OCI-LY1 (cell line): ENCODE data around the gene ERGIC2.

Experiments used
- EZH2 ChIP-seq: fragments of 200-600 bp; sonication (generic), shearing (Covaris generic); IDR thresholded peaks from 2 replicates; pipeline ENCODE4 v1.8.0; 2017; ENCODE audit warnings: borderline replicate concordance, mixed run types, mild to moderate bottlenecking, antibody characterized with exemption, low read length, moderate library complexity, mixed read lengths
- TF ChIP-seq, protein P1 (sequence below): fragments of 200-600 bp; sonication (generic), shearing (Covaris generic); IDR thresholded peaks from 2 replicates; pipeline ENCODE4 v1.5.1; 2017; ENCODE audit warnings: mild to moderate bottlenecking, antibody characterized with exemption, low read length, moderate library complexity, mixed read lengths

DNA sequence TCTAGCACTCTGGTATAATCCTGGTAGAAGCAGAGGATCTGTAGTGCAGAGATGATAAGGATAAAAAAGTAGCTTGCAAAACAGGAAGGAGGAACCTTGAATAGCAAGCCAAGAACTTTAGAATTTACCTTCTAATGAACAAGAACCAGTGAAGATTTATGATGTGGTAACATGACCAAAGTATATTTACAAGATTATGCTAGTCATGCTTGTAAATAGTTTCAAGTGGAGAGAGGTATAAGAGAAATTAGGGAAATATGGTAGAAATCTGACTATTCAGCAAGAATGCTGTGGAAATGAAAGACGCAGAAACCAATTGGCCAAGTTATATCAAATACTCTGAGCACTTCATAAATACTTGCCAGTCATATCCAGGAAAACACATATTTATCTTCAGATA lies 47.8 kb downstream of the ERGIC2 start:
- TF ChIP-seq, protein P1, sequence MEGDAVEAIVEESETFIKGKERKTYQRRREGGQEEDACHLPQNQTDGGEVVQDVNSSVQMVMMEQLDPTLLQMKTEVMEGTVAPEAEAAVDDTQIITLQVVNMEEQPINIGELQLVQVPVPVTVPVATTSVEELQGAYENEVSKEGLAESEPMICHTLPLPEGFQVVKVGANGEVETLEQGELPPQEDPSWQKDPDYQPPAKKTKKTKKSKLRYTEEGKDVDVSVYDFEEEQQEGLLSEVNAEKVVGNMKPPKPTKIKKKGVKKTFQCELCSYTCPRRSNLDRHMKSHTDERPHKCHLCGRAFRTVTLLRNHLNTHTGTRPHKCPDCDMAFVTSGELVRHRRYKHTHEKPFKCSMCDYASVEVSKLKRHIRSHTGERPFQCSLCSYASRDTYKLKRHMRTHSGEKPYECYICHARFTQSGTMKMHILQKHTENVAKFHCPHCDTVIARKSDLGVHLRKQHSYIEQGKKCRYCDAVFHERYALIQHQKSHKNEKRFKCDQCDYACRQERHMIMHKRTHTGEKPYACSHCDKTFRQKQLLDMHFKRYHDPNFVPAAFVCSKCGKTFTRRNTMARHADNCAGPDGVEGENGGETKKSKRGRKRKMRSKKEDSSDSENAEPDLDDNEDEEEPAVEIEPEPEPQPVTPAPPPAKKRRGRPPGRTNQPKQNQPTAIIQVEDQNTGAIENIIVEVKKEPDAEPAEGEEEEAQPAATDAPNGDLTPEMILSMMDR, result no peak
- TF ChIP-seq EZH2, result no peak
